K562 (cell line): Measurements from ENCODE around the gene CDHR2. TPM values are rescaled to one million over a fixed set of nuclear protein-coding genes. Genes with fewer than 3 reads are reported as not detected.

Source experiments
- ATF2 ChIP-seq: sonication (generic); formaldehyde crosslinking; IDR thresholded peaks from 2 replicates; pipeline ENCODE4 v1.8.1; 2022; ENCODE audit warnings: missing genetic modification reagents
- BRD9 ChIP-seq: fragments of 450-650 bp; IDR thresholded peaks from 2 replicates; pipeline ENCODE4 v1.6.1; 2018; ENCODE audit warnings: low read depth; ENCODE audit not compliant: partially characterized antibody
- ELF1 ChIP-seq: fragments of 200-800 bp; sonication (Bioruptor generic); IDR thresholded peaks from 2 replicates; pipeline ENCODE4 v1.6.1; 2016; ENCODE audit warnings: missing genetic modification characterization, missing compliant biosample characterization
- HMBOX1 ChIP-seq: sonication (generic); IDR thresholded peaks from 2 replicates; pipeline ENCODE4 v1.6.1; 2016
- MCM7 ChIP-seq, 2 experiments: fragments of 450-650 bp; IDR thresholded peaks; 2 replicates each; pipeline ENCODE4 v1.6.1; 2016 to 2018
- MLLT1 ChIP-seq, 2 experiments: fragments of 450-650 bp; IDR thresholded peaks; 2 replicates each; pipeline ENCODE4 v1.6.1; 2016
- NFIX ChIP-seq: fragments of 250-450 bp; sonication (Bioruptor Pico); IDR thresholded peaks from 2 replicates; pipeline ENCODE4 v1.4.0; 2020; ENCODE audit warnings: low read depth, mild to moderate bottlenecking, moderate library complexity
- POLR2H ChIP-seq: IDR thresholded peaks from 2 replicates; pipeline ENCODE4 v1.6.1; 2016; ENCODE audit warnings: missing genetic modification characterization, low read depth, mild to moderate bottlenecking, control low read depth, missing compliant biosample characterization, moderate library complexity
- POLR3G ChIP-seq: IDR thresholded peaks from 2 replicates; pipeline ENCODE4 v1.6.1; 2011; ENCODE audit not compliant: insufficient read length, insufficient replicate concordance; ENCODE audit errors: extremely low read depth
- PTTG1 ChIP-seq: fragments of 450-650 bp; IDR thresholded peaks from 2 replicates; pipeline ENCODE4 v1.6.1; 2016; ENCODE audit warnings: low read depth, mild to moderate bottlenecking, missing genetic modification characterization, missing compliant biosample characterization
- RERE ChIP-seq: sonication (generic); formaldehyde crosslinking; IDR thresholded peaks from 2 replicates; pipeline ENCODE4 v1.8.0; 2023; ENCODE audit warnings: missing genetic modification reagents, mild to moderate bottlenecking, borderline replicate concordance
- STAT6 ChIP-seq: sonication (generic); formaldehyde crosslinking; IDR thresholded peaks from 2 replicates; pipeline ENCODE4 v1.8.1; 2023; ENCODE audit warnings: mild to moderate bottlenecking, missing genetic modification reagents
- TFAM ChIP-seq: fragments of 250-450 bp; sonication (Bioruptor Pico); conservative IDR thresholded peaks from 2 replicates; pipeline ENCODE4 v1.5.0; 2021; ENCODE audit warnings: mild to moderate bottlenecking, moderate library complexity
- XRCC4 ChIP-seq: IDR thresholded peaks from one replicate; pipeline ENCODE4 v1.6.1; 2011; ENCODE audit not compliant: insufficient read depth, insufficient read length; ENCODE audit errors: extremely low read depth
- ZNF507 ChIP-seq: conservative IDR thresholded peaks from 2 replicates; pipeline ENCODE4 v1.6.1; 2017; ENCODE audit warnings: missing genetic modification characterization, missing compliant biosample characterization
- ZNF766 ChIP-seq: fragments of 200-800 bp; sonication (Bioruptor generic); conservative IDR thresholded peaks from 2 replicates; pipeline ENCODE4 v1.6.1; 2016; ENCODE audit warnings: missing genetic modification characterization, missing compliant biosample characterization
- polyA plus RNA-seq, 8 experiments: library from polyadenylated mRNA; depleted of rRNA in 4 of 8; stranded (reverse) in 5 of 8; unstranded in 3 of 8; fragments of >200 nt; fragmentation: Nextera tagmentation in 2 of 8; fragmentation: Illumina TruSeq in 1 of 8; extraction: Ambion mirVana in 2 of 8; extraction: Trizol in 1 of 8; gene quantifications; 2 replicates each; pipeline versions ENCODE4 v1.2.1 to v1.2.3, GENCODE V29; 2011 to 2014; ENCODE audit warnings: inconsistent platforms in 1 of 8, missing spikeins in 1 of 8
- total RNA-seq, 7 experiments: library from RNA; depleted of rRNA in 6 of 7; stranded (reverse); fragments of >200 nt in 6 of 7; fragmentation: Illumina TruSeq in 2 of 7; extraction: Trizol in 2 of 7; gene quantifications; 2 replicates each; pipeline versions ENCODE4 v1.2.1 to v1.2.3, GENCODE V29; 2011 to 2021; ENCODE audit warnings: low replicate concordance in 1 of 7

CDHR2 gene
- total and polyA plus RNA-seq, 9 of the 15 experiments (the other 6 are each of a cell fraction or from before 2014, with no cell fraction given): 0.01 to 0.62 (median 0.09) TPM; not detected in 2

- TF ChIP-seq RERE (CRISPR knock-in tag): no peak
- no peak for TF ChIP-seq ZNF507 (tag)
- TF ChIP-seq HMBOX1: peak; percentile 43; the same call in 1 of the 2 replicates
- TF ChIP-seq NFIX (CRISPR knock-in tag): no peak
- no peak for TF ChIP-seq POLR2H
- no peak for TF ChIP-seq ZNF766 (CRISPR knock-in tag)
- no peak for TF ChIP-seq STAT6 (CRISPR knock-in tag)
- no peak for TF ChIP-seq BRD9
- no peak for TF ChIP-seq MLLT1 (IDR thresholded peaks at IDR 0.05)
- TF ChIP-seq PTTG1 (tag): no peak
- TF ChIP-seq XRCC4: no peak
- no peak for TF ChIP-seq ATF2 (CRISPR knock-in tag)
- TF ChIP-seq ELF1: no peak
- no peak for TF ChIP-seq POLR3G
- no peak for TF ChIP-seq MCM7 (IDR thresholded peaks at IDR 0.05)
- TF ChIP-seq TFAM (CRISPR knock-in tag): no peak
Measured at GRCh38 chr5:176517053-176517661, 32.0 kb upstream of the CDHR2 start (continued).
